H1 (cell line): Measurements from ENCODE around the gene PDE4D. TPM values are rescaled to one million over a fixed set of nuclear protein-coding genes. Genes with fewer than 3 reads are reported as not detected.

ENCODE experiments used
- CTCF ChIA-PET: fragments of 300-600 bp; sonication (Branson Sonifier 250); formaldehyde crosslinking; loops from one replicate; lab custom pipeline; 2021; ENCODE audit not compliant: partially characterized antibody; lab: Charles Lee
- POLR2A ChIA-PET: fragments of 300-600 bp; sonication (Branson Sonifier 250); formaldehyde crosslinking; loops from one replicate; lab custom pipeline; 2021; ENCODE audit warnings: inconsistent platforms; ENCODE audit not compliant: partially characterized antibody; lab: Charles Lee
- DNase-seq, 2 experiments: peaks; one replicate each; pipeline versions ENCODE4 v3.0.0 to v3.0.0-alpha.2; 2010 to 2022; ENCODE audit warnings: low spot score in 2 of 2, low read depth in 1 of 2, mixed read lengths in 1 of 2
- FAIRE-seq: peaks from 2 replicates; lab custom pipeline; 2011; peaks lifted over from hg19 to GRCh38; lab: Jason Lieb, UNC
- H2AFZ ChIP-seq: 2 replicates; pipeline ENCODE4 v1.8.1; 2012; ENCODE audit warnings: low read length, inconsistent platforms
- H2AK5ac ChIP-seq: 2 replicates; pipeline ENCODE4 v1.6.1; 2013; ENCODE audit warnings: low read depth, low read length
- H2BK120ac ChIP-seq: replicated peaks from 2 replicates; pipeline ENCODE3; 2013; ENCODE audit warnings: low read depth, low read length, inconsistent platforms
- H2BK12ac ChIP-seq: 2 replicates; pipeline ENCODE4 v1.6.1; 2013; ENCODE audit warnings: low read depth, low read length
- H2BK15ac ChIP-seq: 2 replicates; pipeline ENCODE4 v1.6.1; 2013; ENCODE audit warnings: low read length
- H2BK20ac ChIP-seq: 2 replicates; pipeline ENCODE4 v1.6.1; 2013; ENCODE audit warnings: low read length
- H2BK5ac ChIP-seq: 2 replicates; pipeline ENCODE4 v1.6.1; 2013; ENCODE audit warnings: low read depth, low read length
- H3K14ac ChIP-seq: 2 replicates; pipeline ENCODE4 v1.6.1; 2013; ENCODE audit warnings: inconsistent platforms; ENCODE audit not compliant: insufficient read length
- H3K18ac ChIP-seq: 2 replicates; pipeline ENCODE4 v1.6.1; 2013; ENCODE audit warnings: low read length; ENCODE audit errors: extremely low read depth
- H3K23ac ChIP-seq: 2 replicates; pipeline ENCODE4 v1.6.1; 2013; ENCODE audit warnings: inconsistent platforms; ENCODE audit not compliant: insufficient read length
- H3K23me2 ChIP-seq: 2 replicates; pipeline ENCODE4 v1.6.1; 2013; ENCODE audit warnings: low read depth, low read length
- H3K27ac ChIP-seq: 2 replicates; pipeline ENCODE4 v1.6.1; 2011; ENCODE audit warnings: low read depth, low read length, inconsistent platforms
- H3K27me3 ChIP-seq, 4 experiments: replicated peaks in 1 of 4; 1 replicate in 1 of 4; 2 replicates in 3 of 4; pipeline versions ENCODE4 v1.6.1 to v1.8.1; 2011 to 2013; ENCODE audit warnings: low read length in 3 of 4, mild to moderate bottlenecking in 3 of 4, inconsistent platforms in 2 of 4, mixed read lengths in 2 of 4, moderate library complexity in 1 of 4; ENCODE audit not compliant: control insufficient read depth in 3 of 4, insufficient read depth in 3 of 4; ENCODE audit errors: extremely low read depth in 1 of 4
- H3K36me3 ChIP-seq, 4 experiments: 2 replicates each; pipeline versions ENCODE4 v1.6.1 to v1.8.1; 2011 to 2013; ENCODE audit warnings: mild to moderate bottlenecking in 4 of 4, low read length in 3 of 4, moderate library complexity in 2 of 4, control low read depth in 1 of 4, inconsistent platforms in 1 of 4; ENCODE audit not compliant: insufficient read depth in 4 of 4, control insufficient read depth in 2 of 4
- H3K4ac ChIP-seq: replicated peaks from 2 replicates; pipeline ENCODE3; 2013; ENCODE audit warnings: low read length, low read depth, mixed read lengths, inconsistent platforms; ENCODE audit not compliant: insufficient read length
- H3K4me1 ChIP-seq, 4 experiments: replicated peaks in 1 of 4; 1 replicate in 1 of 4; 2 replicates in 3 of 4; pipeline versions ENCODE4 v1.6.1 to v1.8.1; 2011 to 2013; ENCODE audit warnings: low read length in 3 of 4, inconsistent platforms in 2 of 4, mixed read lengths in 1 of 4; ENCODE audit not compliant: insufficient read depth in 4 of 4, control insufficient read depth in 3 of 4
- H3K4me2 ChIP-seq, 2 experiments: 2 replicates each; pipeline versions ENCODE4 v1.6.1 to v1.8.1; 2011 to 2013; ENCODE audit warnings: low read depth in 2 of 2, low read length in 2 of 2, control low read depth in 1 of 2, inconsistent platforms in 1 of 2, mild to moderate bottlenecking in 1 of 2; ENCODE audit not compliant: insufficient read depth in 1 of 2
- H3K4me3 ChIP-seq, 4 experiments: fragments of 200-600, 300-600 bp in 1 of 4; sonication (generic), shearing (Covaris generic), sonication (Bioruptor Twin) in 1 of 4; 2 replicates each; pipeline versions ENCODE4 v1.5.1 to v1.8.1; 2011 to 2016; ENCODE audit warnings: low read length in 4 of 4, low read depth in 3 of 4, control low read depth in 2 of 4, inconsistent platforms in 2 of 4, mild to moderate bottlenecking in 2 of 4, mixed read lengths in 1 of 4, moderate library complexity in 1 of 4; ENCODE audit not compliant: insufficient read depth in 2 of 4; ENCODE audit errors: extremely low read depth in 1 of 4
- H3K56ac ChIP-seq: replicated peaks from 2 replicates; pipeline ENCODE3; 2013; ENCODE audit warnings: low read depth, mild to moderate bottlenecking, mixed read lengths, low read length, inconsistent platforms; ENCODE audit not compliant: insufficient read length
- H3K79me1 ChIP-seq: 2 replicates; pipeline ENCODE4 v1.6.1; 2013; ENCODE audit warnings: low read depth, low read length, control low read depth
- H3K79me2 ChIP-seq, 2 experiments: 2 replicates each; pipeline versions ENCODE4 v1.6.1 to v1.8.1; 2012 to 2013; ENCODE audit warnings: low read length in 2 of 2, mild to moderate bottlenecking in 2 of 2, inconsistent platforms in 1 of 2; ENCODE audit not compliant: insufficient read depth in 2 of 2, control insufficient read depth in 1 of 2
- H3K9ac ChIP-seq, 4 experiments: replicated peaks in 1 of 4; 1 replicate in 1 of 4; 2 replicates in 3 of 4; pipeline versions ENCODE4 v1.6.1 to v1.8.1; 2011 to 2013; ENCODE audit warnings: low read depth in 3 of 4, low read length in 3 of 4, control low read depth in 2 of 4, mild to moderate bottlenecking in 2 of 4, moderate library complexity in 2 of 4, inconsistent platforms in 1 of 4; ENCODE audit errors: extremely low read depth in 1 of 4
- H3K9me3 ChIP-seq, 2 experiments: 2 replicates each; pipeline versions ENCODE4 v1.6.1 to v1.8.1; 2012 to 2013; ENCODE audit warnings: mild to moderate bottlenecking in 2 of 2, moderate library complexity in 2 of 2, control low read depth in 1 of 2, inconsistent platforms in 1 of 2, low read depth in 1 of 2, low read length in 1 of 2, mixed read lengths in 1 of 2; ENCODE audit not compliant: insufficient read depth in 2 of 2
- H4K20me1 ChIP-seq, 2 experiments: replicated peaks in 1 of 2; 2 replicates each; pipeline versions ENCODE3 to v1.8.1; 2011 to 2013; ENCODE audit warnings: inconsistent platforms in 2 of 2, low read length in 2 of 2, mild to moderate bottlenecking in 1 of 2; ENCODE audit not compliant: insufficient read depth in 2 of 2, control insufficient read depth in 1 of 2
- H4K5ac ChIP-seq: 2 replicates; pipeline ENCODE4 v1.6.1; 2013; ENCODE audit warnings: low read length, low read depth, mixed read lengths, inconsistent platforms; ENCODE audit not compliant: insufficient read length
- H4K8ac ChIP-seq: 2 replicates; pipeline ENCODE4 v1.8.0; 2013; ENCODE audit warnings: mild to moderate bottlenecking, moderate library complexity, low read length, inconsistent platforms; ENCODE audit not compliant: insufficient read depth; ENCODE audit errors: extremely low read depth
- H4K91ac ChIP-seq: replicated peaks from 2 replicates; pipeline ENCODE3; 2013; ENCODE audit warnings: low read length, mixed read lengths, inconsistent platforms; ENCODE audit not compliant: insufficient read length
- BCL11A ChIP-seq, 2 experiments: IDR thresholded peaks; one replicate each; pipeline ENCODE4 v1.6.1; 2011; ENCODE audit warnings: low read depth in 2 of 2, low read length in 2 of 2, mild to moderate bottlenecking in 2 of 2
- CTBP2 ChIP-seq: IDR thresholded peaks from 2 replicates; pipeline ENCODE4 v1.7.0; 2011; ENCODE audit warnings: borderline replicate concordance, mild to moderate bottlenecking, moderate library complexity, mixed read lengths, low read length; ENCODE audit not compliant: insufficient read depth, insufficient read length
- KDM4A ChIP-seq: IDR thresholded peaks from one replicate; pipeline ENCODE4 v1.7.1; 2012; ENCODE audit warnings: low read depth, mild to moderate bottlenecking, moderate library complexity, low read length, inconsistent platforms; ENCODE audit not compliant: severe bottlenecking
- MAFK ChIP-seq: IDR thresholded peaks from 2 replicates; pipeline ENCODE4 v1.6.1; 2012; ENCODE audit warnings: low read depth, mild to moderate bottlenecking, improper control_type of control experiment, low read length
- RFX5 ChIP-seq: IDR thresholded peaks from 2 replicates; pipeline ENCODE4 v1.6.1; 2011; ENCODE audit warnings: low read depth, low read length, improper control_type of control experiment, borderline replicate concordance
- SAP30 ChIP-seq: fragments of 300-600 bp; sonication (generic); IDR thresholded peaks from 2 replicates; pipeline ENCODE4 v1.7.1; 2012; ENCODE audit warnings: low read length, moderate library complexity, mild to moderate bottlenecking, inconsistent platforms; ENCODE audit not compliant: insufficient read depth, insufficient replicate concordance
- SP4 ChIP-seq: IDR thresholded peaks from 2 replicates; pipeline ENCODE4 v1.6.1; 2012; ENCODE audit warnings: low read length, inconsistent platforms
- TAF1 ChIP-seq: IDR thresholded peaks from 2 replicates; pipeline ENCODE4 v1.6.1; 2011; ENCODE audit warnings: mild to moderate bottlenecking, low read depth, low read length
- USF2 ChIP-seq: IDR thresholded peaks from 2 replicates; pipeline ENCODE4 v1.6.1; 2011; ENCODE audit warnings: low read length, improper control_type of control experiment
- ZNF274 ChIP-seq: IDR thresholded peaks from 2 replicates; pipeline ENCODE4 v1.7.0; 2012; ENCODE audit warnings: low read length, borderline replicate concordance; ENCODE audit errors: extremely low read depth
- WGBS, 2 experiments: shearing (Covaris generic) in 1 of 2; methylation state at CpG; one replicate each; pipeline versions ENCODE4 v1.1.6 to v1.1.7; 2013 to 2015; ENCODE audit warnings: low lambda C conversion rate in 2 of 2, mixed read lengths in 2 of 2, inconsistent platforms in 1 of 2, low coverage in 1 of 2, missing lambda C conversion rate in 1 of 2; ENCODE audit not compliant: insufficient replicate concordance in 2 of 2, insufficient coverage in 1 of 2, insufficient read length in 1 of 2; ENCODE audit errors: extremely low coverage in 1 of 2, missing lambda C conversion rate in 1 of 2; 5-methylcytosine and 5-hydroxymethylcytosine counted together
- polyA plus RNA-seq, 7 experiments: library from polyadenylated mRNA; depleted of rRNA in 3 of 7; stranded (reverse) in 5 of 7; unstranded in 2 of 7; fragments of >200 nt in 5 of 7; fragments of 200-250 nt in 2 of 7; gene quantifications; 1 replicate in 5 of 7; 2 replicates in 1 of 7; 4 replicates in 1 of 7; pipeline versions ENCODE4 v1.2.1 to v1.2.3, GENCODE V29; 2011 to 2013; ENCODE audit warnings: missing spikeins in 2 of 7, mixed read lengths in 2 of 7
- total RNA-seq: library from RNA; stranded (reverse); fragmentation: NEBNext Ultra II Directional; extraction: Animal tissue kit (Norgen Biotek cat#: 25700); gene quantifications from 2 replicates; pipeline ENCODE4 v1.2.1, GENCODE V29; 2021

The PDE4D gene
- total and polyA plus RNA-seq, 2 of the 8 experiments (the other 6 are each of a cell fraction or from before 2014, with no cell fraction given) = 2.3 to 3.7 TPM

GRCh38 chr5:59584858-59585846 lies 308.4 kb downstream of the PDE4D start:
- CTCF ChIA-PET = interaction anchor here (0.7 to 1.5 kb wide), 3 partner anchors 15 to 713 kb away, joined by 3 read pairs; no protein-coding TSS in a partner anchor
- no peak overlapping the region for H3K14ac ChIP-seq
- no peak overlapping the region for H2BK5ac ChIP-seq
- WGBS, 2 experiments = 93% methylated on average over 6 of the region's 6 CpGs; no CpG with 5 or more reads in 1 of the 2 experiments
- H3K79me2 ChIP-seq = no peaks in the 10 kb centered on the region
- H3K27ac ChIP-seq = no peak overlapping the region
- no peak overlapping the region for H2BK15ac ChIP-seq
- no peak overlapping the region for H3K18ac ChIP-seq
- H3K4me1 ChIP-seq = peaks cover 2 to 17% (median 4%) of the 10 kb centered on the region in 4 experiments; a peak in 5 of 7 replicates
- H3K79me1 ChIP-seq = no peaks in the 10 kb centered on the region
- no peak for DNase-seq
- H2BK12ac ChIP-seq = no peak overlapping the region
- no peak overlapping the region for H3K4ac ChIP-seq
- no peak overlapping the region for H3K56ac ChIP-seq
- H4K20me1 ChIP-seq = no peaks in the 10 kb centered on the region
- H3K23me2 ChIP-seq = no peaks in the 10 kb centered on the region
- H2AK5ac ChIP-seq = no peak overlapping the region
- H3K4me2 ChIP-seq = no peak overlapping the region
- no peak for FAIRE-seq
- no peak overlapping the region for H4K5ac ChIP-seq
- POLR2A ChIA-PET = interaction anchor here (0.9 kb wide), 1 partner anchor 15 kb away, joined by 5 read pairs; no protein-coding TSS in a partner anchor
- H2BK120ac ChIP-seq = no peak overlapping the region
- H3K9ac ChIP-seq = no peak overlapping the region
- no peak overlapping the region for H2BK20ac ChIP-seq
- no peak overlapping the region for H3K23ac ChIP-seq
- H3K4me3 ChIP-seq = no peak overlapping the region
- H2AFZ ChIP-seq = no peak overlapping the region
- H4K91ac ChIP-seq = no peak overlapping the region
- no peaks in the 10 kb centered on the region for H3K36me3 ChIP-seq
- no peak overlapping the region for H4K8ac ChIP-seq
- no peaks in the 10 kb centered on the region for H3K27me3 ChIP-seq
- no peaks in the 10 kb centered on the region for H3K9me3 ChIP-seq
- no peak for TF ChIP-seq SAP30
- TF ChIP-seq SP4 = no peak
- no peak for TF ChIP-seq ZNF274
- TF ChIP-seq BCL11A (IDR thresholded peaks at IDR 0.05; ENCODE audit: low read depth in 2 of 2, low read length in 2 of 2) = no peak
- no peak for TF ChIP-seq MAFK
- TF ChIP-seq TAF1 = no peak
- TF ChIP-seq KDM4A = no peak
- no peak for TF ChIP-seq RFX5
- no peak for TF ChIP-seq CTBP2
- no peak for TF ChIP-seq USF2
